Measurements from ENCODE around the gene ZNRF4. TPM values are rescaled to one million over a fixed set of nuclear protein-coding genes. Genes with fewer than 3 reads are reported as not detected.
A peak's percentile ranks its signal among the peaks of the same experiment; 100 is the strongest.
"Not testable (repeated sequence)": the region's sequence is repeated elsewhere in the genome, so short reads cannot be mapped to it uniquely, and the experiment has no call there.

ZNRF4 gene
- total RNA-seq, 2 experiments from 2014 or later, result not detected

GRCh38 chr19:5434351-5434917 lies 20.8 kb upstream of the ZNRF4 start:
- H3K4me1 Mint-ChIP-seq (ENCODE audit: low read depth), result no peaks in the 10 kb centered on the region
- H3K9me3 Mint-ChIP-seq, result no peaks in the 10 kb centered on the region
- H3K27ac Mint-ChIP-seq, result no peak overlapping the region
- no peak for DNase-seq
- intact Hi-C loops (cut with micrococcal nuclease), result no loop called here
- no peak overlapping the region for H3K4me3 Mint-ChIP-seq
- H3K36me3 Mint-ChIP-seq (ENCODE audit: low read depth), result no peaks in the 10 kb centered on the region
- peaks cover 23% of the 10 kb centered on the region for H3K27me3 Mint-ChIP-seq (ENCODE audit: low read depth)
- CTCF ChIA-PET, result no interaction called here

- Mint-ChIP-seq H3K27ac (no peak overlapping the region), H3K4me1 (ENCODE audit: low read depth) (no peaks in the 10 kb centered on the region), H3K36me3 (ENCODE audit: low read depth) (no peaks in the 10 kb centered on the region), H3K4me3 (no peak overlapping the region), H3K9me3 (no peaks in the 10 kb centered on the region), H3K27me3 (ENCODE audit: low read depth) (peaks cover 23% of the 10 kb centered on the region)
- DNase-seq, result peak; percentile 47
- intact Hi-C loops (cut with micrococcal nuclease), result no loop called here
- CTCF ChIA-PET, result no interaction called here
These were observed 20.1 kb upstream of the ZNRF4 start for GRCh38 chr19:5434970-5435641.

- intact Hi-C loops (cut with micrococcal nuclease), result no loop called here
- H3K4me1 Mint-ChIP-seq (ENCODE audit: low read depth), result no peaks in the 10 kb centered on the region
These were observed 19.6 kb upstream of the ZNRF4 start for GRCh38 chr19:5435642-5436017.

GRCh38 chr19:5436106-5436947 lies 18.9 kb upstream of the ZNRF4 start:
- Mint-ChIP-seq H3K4me3 (no peak overlapping the region), H3K4me1 (ENCODE audit: low read depth) (no peaks in the 10 kb centered on the region), H3K27me3 (ENCODE audit: low read depth) (peaks cover 19% of the 10 kb centered on the region), H3K9me3 (no peaks in the 10 kb centered on the region), H3K36me3 (ENCODE audit: low read depth) (no peaks in the 10 kb centered on the region), H3K27ac (no peak overlapping the region)
- no peak for DNase-seq
- intact Hi-C loops (cut with micrococcal nuclease), result no loop called here
- CTCF ChIA-PET, result no interaction called here

More at GRCh38 chr19:5435642-5436017, 19.6 kb upstream of the ZNRF4 start:
- CTCF ChIA-PET, result no interaction called here
- no peak overlapping the region for H3K4me3 Mint-ChIP-seq
- no peak for DNase-seq
- H3K36me3 Mint-ChIP-seq (ENCODE audit: low read depth), result no peaks in the 10 kb centered on the region
- no peaks in the 10 kb centered on the region for H3K9me3 Mint-ChIP-seq
- peaks cover 19% of the 10 kb centered on the region for H3K27me3 Mint-ChIP-seq (ENCODE audit: low read depth)
- no peak overlapping the region for H3K27ac Mint-ChIP-seq

- Mint-ChIP-seq H3K4me1 (ENCODE audit: low read depth) (no peaks in the 10 kb centered on the region), H3K4me3 (no peak overlapping the region), H3K9me3 (no peaks in the 10 kb centered on the region), H3K36me3 (ENCODE audit: low read depth) (no peaks in the 10 kb centered on the region), H3K27ac (no peak overlapping the region), H3K27me3 (ENCODE audit: low read depth) (peaks cover 17% of the 10 kb centered on the region)
- DNase-seq, result no peak
- CTCF ChIA-PET, result no interaction called here
- intact Hi-C loops (cut with micrococcal nuclease), result no loop called here
These were observed 18.3 kb upstream of the ZNRF4 start for GRCh38 chr19:5436948-5437306.

GRCh38 chr19:5438756-5439155 lies 16.5 kb upstream of the ZNRF4 start:
- H3K4me1 Mint-ChIP-seq (ENCODE audit: low read depth); H3K4me3 Mint-ChIP-seq; H3K36me3 Mint-ChIP-seq (ENCODE audit: low read depth); intact Hi-C loops (cut with micrococcal nuclease); DNase-seq; H3K27ac Mint-ChIP-seq; H3K9me3 Mint-ChIP-seq: not testable (repeated sequence)
- CTCF ChIA-PET, result interaction anchor here (0.6 kb wide), 1 partner anchor 10 kb away, joined by 3 read pairs; no protein-coding TSS in a partner anchor
- peaks cover 17% of the 10 kb centered on the region for H3K27me3 Mint-ChIP-seq (ENCODE audit: low read depth)

- CTCF ChIA-PET, result interaction anchor here (0.6 kb wide), 1 partner anchor 431 kb away, joined by 3 read pairs; no protein-coding TSS in a partner anchor
- DNase-seq, result no peak
These were observed 15.8 kb upstream of the ZNRF4 start for GRCh38 chr19:5439452-5439851.

GRCh38 chr19:5440299-5440698 lies 14.9 kb upstream of the ZNRF4 start:
- DNase-seq, result no peak
- CTCF ChIA-PET, result no interaction called here
- intact Hi-C loops (cut with micrococcal nuclease), result no loop called here
- no peak overlapping the region for H3K27ac Mint-ChIP-seq
- H3K4me1 Mint-ChIP-seq (ENCODE audit: low read depth), result no peaks in the 10 kb centered on the region
- H3K9me3 Mint-ChIP-seq, result no peaks in the 10 kb centered on the region
- H3K4me3 Mint-ChIP-seq, result no peak overlapping the region
- no peaks in the 10 kb centered on the region for H3K36me3 Mint-ChIP-seq (ENCODE audit: low read depth)
- H3K27me3 Mint-ChIP-seq (ENCODE audit: low read depth), result peaks cover 20% of the 10 kb centered on the region

More at GRCh38 chr19:5439452-5439851, 15.8 kb upstream of the ZNRF4 start:
- Mint-ChIP-seq H3K4me1 (ENCODE audit: low read depth) (no peaks in the 10 kb centered on the region), H3K27me3 (ENCODE audit: low read depth) (peaks cover 21% of the 10 kb centered on the region), H3K4me3 (no peak overlapping the region), H3K27ac (no peak overlapping the region), H3K36me3 (ENCODE audit: low read depth) (no peaks in the 10 kb centered on the region), H3K9me3 (no peaks in the 10 kb centered on the region)
- intact Hi-C loops (cut with micrococcal nuclease), result no loop called here

GRCh38 chr19:5443723-5444122 lies 11.5 kb upstream of the ZNRF4 start:
- intact Hi-C loops (cut with micrococcal nuclease), result no loop called here
- no peak for DNase-seq
- Mint-ChIP-seq H3K9me3 (no peaks in the 10 kb centered on the region), H3K4me3 (no peak overlapping the region), H3K4me1 (ENCODE audit: low read depth) (no peaks in the 10 kb centered on the region), H3K27ac (no peak overlapping the region), H3K36me3 (ENCODE audit: low read depth) (no peaks in the 10 kb centered on the region), H3K27me3 (ENCODE audit: low read depth) (peaks cover 20% of the 10 kb centered on the region)
- CTCF ChIA-PET, result no interaction called here

- no peaks in the 10 kb centered on the region for H3K9me3 Mint-ChIP-seq
These were observed 10.8 kb upstream of the ZNRF4 start for GRCh38 chr19:5444431-5444830.

GRCh38 chr19:5445071-5445470 lies 10.1 kb upstream of the ZNRF4 start:
- no peak for DNase-seq
- no peaks in the 10 kb centered on the region for H3K9me3 Mint-ChIP-seq
- H3K4me1 Mint-ChIP-seq (ENCODE audit: low read depth), result no peaks in the 10 kb centered on the region
- H3K27me3 Mint-ChIP-seq (ENCODE audit: low read depth), result peaks cover 23% of the 10 kb centered on the region
- CTCF ChIA-PET, result no interaction called here
- intact Hi-C loops (cut with micrococcal nuclease), result no loop called here
- no peak overlapping the region for H3K4me3 Mint-ChIP-seq
- H3K36me3 Mint-ChIP-seq (ENCODE audit: low read depth), result no peaks in the 10 kb centered on the region
- H3K27ac Mint-ChIP-seq, result no peak overlapping the region

More at GRCh38 chr19:5444431-5444830, 10.8 kb upstream of the ZNRF4 start:
- CTCF ChIA-PET, result no interaction called here
- peaks cover 20% of the 10 kb centered on the region for H3K27me3 Mint-ChIP-seq (ENCODE audit: low read depth)
- no peaks in the 10 kb centered on the region for H3K36me3 Mint-ChIP-seq (ENCODE audit: low read depth)
- intact Hi-C loops (cut with micrococcal nuclease), result no loop called here
- no peak for DNase-seq
- H3K4me1 Mint-ChIP-seq (ENCODE audit: low read depth), result no peaks in the 10 kb centered on the region
- H3K27ac Mint-ChIP-seq, result no peak overlapping the region
- no peak overlapping the region for H3K4me3 Mint-ChIP-seq

GRCh38 chr19:5445561-5446055 lies 9.6 kb upstream of the ZNRF4 start:
- DNase-seq, result no peak
- intact Hi-C loops (cut with micrococcal nuclease), result no loop called here
- Mint-ChIP-seq H3K4me1 (ENCODE audit: low read depth) (no peaks in the 10 kb centered on the region), H3K27ac (no peak overlapping the region), H3K27me3 (ENCODE audit: low read depth) (peaks cover 25% of the 10 kb centered on the region), H3K4me3 (no peak overlapping the region), H3K36me3 (ENCODE audit: low read depth) (no peaks in the 10 kb centered on the region), H3K9me3 (no peaks in the 10 kb centered on the region)
- CTCF ChIA-PET, result no interaction called here
